Uterus (tissue), 4 donors: ENCODE data around the gene SRGAP2C. TPM values are rescaled to one million over a fixed set of nuclear protein-coding genes. Genes with fewer than 3 reads are reported as not detected.
"Not testable (repeated sequence)": the region's sequence is repeated elsewhere in the genome, so short reads cannot be mapped to it uniquely, and the experiment has no call there.

ENCODE experiments used
- DNase-seq, 2 donors: peaks; one replicate each; pipeline ENCODE4 v3.0.0-alpha.2; 2019 to 2020
- H3K27ac ChIP-seq, 2 donors: fragments of 200-600 bp; sonication (generic); 1 replicate in 1 of 2; 2 replicates in 1 of 2; pipeline ENCODE4 v1.5.1; 2016 to 2018
- H3K27me3 ChIP-seq, 2 donors: fragments of 200-600 bp; sonication (generic); one replicate each; pipeline ENCODE4 v1.5.1; 2018 to 2019; ENCODE audit warnings: control low read depth in 1 of 2
- H3K36me3 ChIP-seq, 2 donors: fragments of 200-600 bp; sonication (generic); one replicate each; pipeline ENCODE4 v1.5.1; 2019; ENCODE audit warnings: control low read depth in 1 of 2
- H3K4me1 ChIP-seq, 2 donors: fragments of 200-600 bp; sonication (generic); one replicate each; pipeline ENCODE4 v1.5.1; 2018 to 2019; ENCODE audit warnings: control low read depth in 1 of 2
- H3K4me3 ChIP-seq, 2 donors: fragments of 200-600 bp; sonication (generic); 1 replicate in 1 of 2; 2 replicates in 1 of 2; pipeline ENCODE4 v1.5.1; 2018 to 2019; ENCODE audit warnings: mild to moderate bottlenecking in 1 of 2
- H3K9me3 ChIP-seq, 2 donors: fragments of 200-600 bp; sonication (generic); one replicate each; pipeline ENCODE4 v1.5.1; 2019; ENCODE audit warnings: control low read depth in 1 of 2
- intact Hi-C: fragments of 100-400 bp; cut with DNase I; formaldehyde crosslinking; loops from one replicate; pipeline ENCODE4 v1.15.1; 2023; ENCODE audit warnings: low total_unique reads
- total RNA-seq, 4 donors: library from RNA; depleted of rRNA in 3 of 4; stranded (reverse); fragments of >200 nt in 3 of 4; gene quantifications; one replicate each; pipeline versions ENCODE4 v1.1.0 to v1.2.4, GENCODE V29; 2014 to 2023
- donor health status: DM: yes; HTN: yes; CAD: no.

The SRGAP2C gene
- total RNA-seq, 4 donors from 2014 or later: 17.6 to 47.6 (median 32.4) TPM

DNA sequence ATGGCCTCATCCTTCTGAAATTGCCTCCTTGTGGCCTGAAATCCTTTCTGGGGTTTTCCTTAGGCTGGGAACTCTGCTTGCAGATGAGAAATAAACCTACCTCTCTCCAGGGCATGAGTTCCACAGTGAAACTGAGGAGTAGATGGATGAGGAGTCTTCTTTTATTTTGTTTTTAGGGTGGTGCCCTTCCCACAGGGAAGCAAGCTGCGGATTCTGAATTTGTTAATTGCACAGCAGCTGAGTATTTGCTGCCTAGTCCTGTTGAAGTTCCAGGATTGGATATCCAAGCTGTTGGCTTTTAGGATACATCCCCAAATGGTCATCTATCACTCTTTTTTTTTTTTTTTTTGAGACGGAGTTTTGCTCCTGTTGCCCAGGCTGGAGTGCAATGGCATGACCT lies 73.4 kb downstream of the SRGAP2C start:
- H3K27me3 ChIP-seq, intact Hi-C loops: not testable (repeated sequence)

DNA sequence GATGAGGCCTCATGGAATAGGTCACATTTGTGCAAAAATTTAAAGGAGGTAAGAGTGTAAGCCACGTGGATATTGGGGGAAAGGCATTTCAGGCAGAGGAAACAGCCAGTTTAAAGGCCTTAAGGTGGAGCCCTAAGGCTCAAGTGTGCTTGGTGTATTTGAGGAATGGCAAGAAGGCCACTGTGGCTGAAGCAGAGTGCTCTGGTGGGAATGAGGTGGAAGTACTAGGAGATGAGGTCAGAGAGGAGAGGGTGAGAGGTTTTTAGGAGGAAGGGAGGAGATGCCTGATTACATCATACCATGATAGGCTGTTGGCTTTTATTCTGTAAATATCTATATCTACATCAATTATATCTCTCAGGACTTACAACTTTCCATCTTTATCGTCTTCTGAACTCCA lies 75.4 kb downstream of the SRGAP2C start:
- H3K36me3 ChIP-seq, H3K4me3 ChIP-seq, H3K27me3 ChIP-seq, H3K9me3 ChIP-seq, DNase-seq, intact Hi-C loops, H3K4me1 ChIP-seq, H3K27ac ChIP-seq: not testable (repeated sequence)

More for the DNA sequence above, 73.4 kb downstream of the SRGAP2C start:
- not testable (repeated sequence) for H3K27ac ChIP-seq, H3K4me1 ChIP-seq, DNase-seq, H3K4me3 ChIP-seq, H3K36me3 ChIP-seq, H3K9me3 ChIP-seq

DNA sequence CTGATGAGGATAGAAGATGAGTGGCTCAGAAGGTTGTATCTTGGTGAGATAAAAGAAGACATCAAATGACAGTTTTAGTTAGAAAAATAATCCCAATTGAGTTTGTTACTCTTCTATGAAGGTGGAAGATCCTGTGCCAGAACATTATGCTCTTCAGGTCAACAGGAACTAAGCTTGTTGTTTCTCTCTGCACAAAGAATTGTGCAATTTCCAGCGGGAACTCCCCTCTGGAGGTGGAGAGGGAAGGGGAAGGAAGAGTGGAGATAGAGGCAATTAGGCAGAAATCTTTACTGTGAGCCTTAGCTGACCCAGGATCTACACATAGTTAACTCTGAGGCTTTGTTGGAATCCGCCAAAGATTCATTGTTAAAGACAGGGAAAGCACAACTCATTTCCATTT lies 77.4 kb downstream of the SRGAP2C start:
- H3K4me1 ChIP-seq, H3K4me3 ChIP-seq, H3K36me3 ChIP-seq, H3K9me3 ChIP-seq, intact Hi-C loops, DNase-seq, H3K27me3 ChIP-seq, H3K27ac ChIP-seq: not testable (repeated sequence)

DNA sequence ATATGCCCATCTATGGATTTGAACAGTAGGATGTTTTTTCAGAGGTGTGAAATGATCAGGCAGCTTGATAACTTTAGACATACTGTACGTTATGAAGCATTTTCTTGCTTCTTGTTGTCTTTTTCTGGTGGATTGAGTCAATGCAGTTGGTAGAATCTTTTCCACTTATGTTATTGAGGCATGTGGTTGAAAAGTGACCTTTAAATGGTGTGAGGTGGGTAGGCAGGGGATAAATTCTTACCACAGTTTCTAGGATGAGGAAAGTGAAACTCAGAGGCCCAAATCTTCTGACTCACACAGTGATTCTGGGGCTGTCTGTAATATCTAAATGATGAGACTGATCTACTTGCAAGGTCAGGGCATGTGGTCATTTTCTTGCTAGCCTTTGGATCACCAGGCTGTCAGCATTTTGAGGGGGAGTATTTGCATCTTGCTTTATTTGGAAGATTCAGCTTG lies 79.0 kb downstream of the SRGAP2C start:
- H3K36me3 ChIP-seq, H3K4me3 ChIP-seq, DNase-seq, H3K27me3 ChIP-seq, H3K9me3 ChIP-seq, H3K4me1 ChIP-seq, H3K27ac ChIP-seq, intact Hi-C loops: not testable (repeated sequence)

DNA sequence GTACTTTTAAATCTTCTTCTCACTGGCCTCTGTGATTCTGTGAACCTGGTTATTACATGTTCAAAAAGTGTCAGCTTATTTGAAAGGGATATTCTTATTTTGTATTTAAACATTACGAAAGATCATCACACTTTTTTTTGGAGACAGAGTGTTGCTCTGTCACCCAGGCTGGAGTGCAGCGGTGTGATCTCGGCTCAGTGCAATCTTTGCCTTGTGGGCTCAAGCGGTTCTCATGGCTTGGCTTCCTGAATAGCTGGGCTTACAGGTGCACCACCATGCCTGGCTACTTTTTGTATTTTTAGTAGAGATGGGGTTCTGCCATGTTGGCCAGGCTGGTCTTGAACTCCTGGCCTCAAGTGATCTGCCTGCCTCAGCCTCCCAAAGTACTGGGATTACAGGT lies 82.3 kb downstream of the SRGAP2C start:
- H3K27ac ChIP-seq, H3K36me3 ChIP-seq, H3K27me3 ChIP-seq, H3K9me3 ChIP-seq, intact Hi-C loops, H3K4me3 ChIP-seq, DNase-seq, H3K4me1 ChIP-seq: not testable (repeated sequence)

DNA sequence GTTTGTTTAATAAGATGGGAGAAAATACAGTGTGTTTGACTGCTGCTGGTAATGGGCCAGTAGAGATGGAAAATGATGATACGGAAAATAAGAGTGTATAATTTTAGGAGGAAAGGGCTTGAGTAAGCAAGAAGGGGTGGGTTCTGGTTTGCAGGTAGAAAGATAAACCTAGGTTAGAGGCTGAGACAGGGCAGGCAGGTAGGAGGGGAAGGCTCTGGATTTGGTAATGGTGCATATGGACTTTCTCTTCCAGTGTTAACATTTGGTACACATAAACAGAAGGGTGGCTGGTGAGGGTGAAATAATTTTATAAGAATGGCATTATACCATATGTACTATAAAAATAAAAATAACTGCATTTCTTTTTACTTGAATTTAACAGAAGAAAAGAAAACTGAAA lies 84.5 kb downstream of the SRGAP2C start:
- DNase-seq, H3K27ac ChIP-seq, H3K27me3 ChIP-seq, intact Hi-C loops, H3K36me3 ChIP-seq, H3K4me3 ChIP-seq, H3K9me3 ChIP-seq, H3K4me1 ChIP-seq: not testable (repeated sequence)

DNA sequence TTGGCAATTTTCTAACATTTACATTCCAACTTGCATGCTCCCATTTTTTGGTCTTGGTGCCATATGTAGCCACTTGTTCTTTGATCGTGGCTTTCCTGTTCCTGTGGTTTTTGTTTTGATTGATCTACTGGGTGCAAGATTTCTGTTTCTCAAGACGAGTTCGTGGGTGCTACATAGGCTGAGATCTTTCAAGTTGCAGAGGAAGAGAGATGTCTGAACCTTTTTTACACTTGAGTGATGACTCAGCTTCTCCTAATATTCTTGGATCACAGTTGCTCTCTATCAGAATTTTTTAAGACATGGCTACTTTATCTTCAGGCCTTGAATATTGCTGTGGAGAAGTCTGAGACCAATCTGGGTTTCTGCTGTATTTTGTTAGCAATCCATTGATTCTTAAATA lies 85.2 kb downstream of the SRGAP2C start:
- intact Hi-C loops, H3K27ac ChIP-seq, H3K27me3 ChIP-seq, H3K4me3 ChIP-seq, H3K9me3 ChIP-seq, H3K36me3 ChIP-seq, H3K4me1 ChIP-seq, DNase-seq: not testable (repeated sequence)

DNA sequence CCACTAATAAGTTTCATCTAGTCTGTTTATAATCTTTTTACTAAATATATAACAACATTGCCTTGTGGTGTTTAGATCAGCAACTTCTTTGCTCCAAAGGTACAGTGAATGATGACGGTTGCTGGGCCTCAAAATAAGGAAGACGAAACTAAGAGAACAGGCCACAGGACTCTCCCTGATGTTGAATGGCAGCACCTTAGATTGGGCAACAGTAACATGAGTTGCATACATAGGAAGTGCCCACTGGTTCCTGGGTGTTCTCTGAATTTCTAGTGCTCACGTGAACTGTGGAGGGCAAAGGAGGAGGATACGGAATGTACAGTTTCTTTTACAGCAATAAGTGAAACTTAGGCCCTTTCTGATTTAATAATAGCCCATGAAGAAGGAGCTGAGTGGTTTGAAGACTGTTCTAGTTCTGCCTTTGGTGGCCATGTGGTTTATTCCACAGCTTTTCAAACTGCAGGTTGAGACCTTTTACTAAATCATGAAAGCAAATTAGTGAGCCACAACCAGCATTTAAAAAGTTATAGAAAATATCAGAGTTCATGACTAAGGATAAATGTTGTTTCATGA lies 86.5 kb downstream of the SRGAP2C start:
- H3K4me1 ChIP-seq, H3K4me3 ChIP-seq, H3K9me3 ChIP-seq, DNase-seq, H3K27me3 ChIP-seq, H3K27ac ChIP-seq, intact Hi-C loops, H3K36me3 ChIP-seq: not testable (repeated sequence)

DNA sequence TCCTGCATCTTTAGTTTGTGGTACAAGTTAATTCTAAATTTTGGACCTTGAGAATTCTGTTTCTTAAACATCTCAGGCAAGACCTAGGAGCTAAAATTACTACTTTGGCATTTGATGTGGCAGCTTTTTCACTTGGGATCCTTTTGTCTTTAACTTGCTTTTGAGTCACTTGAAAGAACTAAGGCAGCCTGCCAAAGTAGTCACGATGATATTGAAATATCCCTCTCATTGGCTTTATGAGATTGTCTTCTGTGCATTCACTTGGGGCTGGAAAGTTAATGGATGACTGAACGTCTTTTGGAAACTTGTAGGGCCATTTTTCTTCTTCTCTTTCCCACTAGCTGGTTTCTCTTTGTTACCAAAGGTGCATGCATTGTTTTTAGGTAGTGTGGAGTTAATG lies 90.7 kb downstream of the SRGAP2C start:
- H3K36me3 ChIP-seq, H3K9me3 ChIP-seq, DNase-seq, H3K4me1 ChIP-seq, H3K4me3 ChIP-seq, H3K27me3 ChIP-seq, H3K27ac ChIP-seq, intact Hi-C loops: not testable (repeated sequence)

DNA sequence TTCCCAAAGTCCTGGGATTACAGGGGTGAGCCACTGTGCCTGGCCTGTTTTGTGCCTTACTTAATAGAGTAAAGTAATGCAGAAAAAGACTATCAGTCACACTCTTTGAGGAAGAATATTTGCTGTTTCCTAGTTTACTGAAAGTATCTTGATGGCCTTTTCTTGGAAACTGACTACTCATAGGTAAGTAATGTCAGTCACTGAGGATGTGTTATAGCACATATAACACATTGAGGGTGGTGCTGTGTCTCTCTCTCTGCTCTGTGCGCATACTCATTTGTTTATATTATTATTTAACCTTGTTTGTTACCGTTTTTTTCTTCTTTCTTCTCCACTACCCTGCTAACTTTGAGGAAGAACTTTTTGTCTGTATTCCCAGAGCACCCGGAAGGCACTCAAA lies 93.4 kb downstream of the SRGAP2C start:
- DNase-seq, H3K4me1 ChIP-seq, H3K4me3 ChIP-seq, H3K27me3 ChIP-seq, H3K36me3 ChIP-seq, intact Hi-C loops, H3K27ac ChIP-seq, H3K9me3 ChIP-seq: not testable (repeated sequence)

DNA sequence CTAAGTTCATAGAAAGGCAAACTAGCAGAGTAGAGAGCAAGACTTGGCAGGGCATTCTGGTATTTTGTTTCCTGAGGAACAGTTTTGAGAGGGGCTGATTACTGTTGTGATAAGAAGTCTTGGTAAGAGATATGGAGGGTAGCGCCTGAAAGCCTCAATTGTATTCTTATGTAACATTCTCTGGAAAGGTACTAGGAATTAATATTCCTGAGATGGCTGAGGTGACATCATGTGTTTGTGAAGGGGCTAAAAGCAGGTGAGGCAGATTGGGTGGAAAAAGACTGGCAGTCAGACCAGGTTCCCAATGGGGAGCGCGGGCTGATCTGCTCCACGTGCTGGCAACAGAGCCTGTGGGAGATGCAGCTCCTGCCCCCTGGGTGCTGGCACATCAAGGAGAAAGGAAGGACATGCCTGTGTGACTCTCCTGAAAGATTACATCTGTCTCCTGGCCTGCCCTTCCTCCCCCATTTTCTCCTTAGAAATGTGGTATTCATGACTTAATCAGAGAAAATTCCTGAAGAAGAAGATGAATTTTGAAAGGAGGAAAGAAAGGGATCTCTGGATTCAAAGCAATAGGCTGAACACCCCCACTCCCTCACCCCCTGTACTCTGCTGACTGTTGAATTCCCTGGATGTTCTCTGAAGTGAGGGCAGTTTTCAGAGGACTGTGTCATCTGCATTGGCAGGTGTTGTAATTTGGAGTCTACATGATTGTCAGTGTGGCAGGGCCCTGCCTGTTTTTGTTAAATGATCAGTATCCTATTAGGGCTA lies 94.2 kb downstream of the SRGAP2C start:
- H3K4me1 ChIP-seq, H3K36me3 ChIP-seq, H3K27me3 ChIP-seq, H3K4me3 ChIP-seq, H3K9me3 ChIP-seq, intact Hi-C loops, H3K27ac ChIP-seq, DNase-seq: not testable (repeated sequence)

DNA sequence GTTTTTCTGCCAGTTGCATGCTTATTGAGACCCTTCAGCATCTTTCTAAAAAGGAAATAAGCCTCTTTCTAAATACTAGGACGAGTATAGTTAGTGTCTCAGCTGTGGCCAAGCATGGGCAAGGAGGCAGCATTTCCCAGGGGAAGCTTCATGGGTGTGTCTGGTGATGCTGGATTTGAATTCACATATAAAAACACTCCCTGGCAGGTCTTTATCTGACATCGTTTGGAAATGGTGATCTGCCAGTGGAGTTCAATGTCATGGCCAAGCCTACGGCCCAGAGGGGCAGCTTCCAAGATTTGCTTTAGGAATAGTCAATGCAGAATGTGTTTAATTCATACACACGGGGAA lies 94.7 kb downstream of the SRGAP2C start:
- H3K4me3 ChIP-seq, H3K36me3 ChIP-seq, intact Hi-C loops, DNase-seq, H3K27ac ChIP-seq, H3K9me3 ChIP-seq, H3K4me1 ChIP-seq, H3K27me3 ChIP-seq: not testable (repeated sequence)

DNA sequence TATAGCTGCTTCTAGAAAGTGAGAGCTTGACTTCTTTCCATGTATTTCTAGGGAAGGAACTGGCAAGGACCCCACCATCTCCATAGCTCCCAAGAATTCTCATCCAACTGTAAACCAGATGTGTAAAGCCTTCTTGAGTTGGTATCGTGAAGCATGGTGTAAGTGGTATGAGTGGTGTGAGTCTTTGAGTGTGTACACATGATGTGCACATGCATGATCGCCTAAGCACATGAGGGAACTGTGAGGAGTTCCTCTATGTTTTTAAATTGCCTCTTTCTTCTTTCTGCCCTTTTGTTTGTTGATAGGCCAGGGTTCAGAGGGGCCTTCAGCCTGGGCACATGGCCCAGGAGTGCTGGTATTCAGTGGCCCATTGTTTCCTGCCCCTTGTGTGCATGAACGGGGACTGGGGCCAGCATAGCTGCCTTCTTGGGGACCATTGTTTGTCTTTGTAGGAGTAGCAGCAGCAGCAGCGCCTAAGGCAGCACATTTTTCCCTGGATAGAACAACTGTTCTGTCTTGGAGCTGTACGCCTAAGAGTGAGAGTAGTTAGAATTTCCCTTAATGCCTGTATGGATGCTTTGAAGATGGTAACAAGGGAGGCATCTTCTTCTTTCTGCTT lies 96.0 kb downstream of the SRGAP2C start:
- H3K4me1 ChIP-seq, H3K4me3 ChIP-seq, H3K9me3 ChIP-seq, H3K27me3 ChIP-seq, H3K36me3 ChIP-seq, intact Hi-C loops, H3K27ac ChIP-seq, DNase-seq: not testable (repeated sequence)
